ENCODE data around the gene ICA1. TPM values are rescaled to one million over a fixed set of nuclear protein-coding genes. Genes with fewer than 3 reads are reported as not detected.

Gene ICA1
- total RNA-seq, 1 donor from 2014 or later: 48.8 TPM

GRCh38 chr7:8211725-8212096, 50.3 kb downstream of the ICA1 start:
- Mint-ChIP-seq H3K4me1 (ENCODE audit: low read depth) (peaks cover 27% of the 10 kb centered on the region), H3K4me3 (ENCODE audit: low read depth) (no peak overlapping the region), H3K27ac (no peak overlapping the region), H3K27me3 (no peaks in the 10 kb centered on the region), H3K9me3 (ENCODE audit: low read depth) (no peaks in the 10 kb centered on the region), H3K36me3 (ENCODE audit: insufficient read depth) (peaks cover 6% of the 10 kb centered on the region)
- no peak for DNase-seq (ENCODE audit: low spot score, unreplicated experiment)
- TF ChIP-seq CTCF (IDR thresholded peaks at IDR 0.05; ENCODE audit: unreplicated experiment): no peak

- TF ChIP-seq CTCF (IDR thresholded peaks at IDR 0.05; ENCODE audit: unreplicated experiment): no peak
- no peaks in the 10 kb centered on the region for H3K9me3 Mint-ChIP-seq (ENCODE audit: low read depth)
- no peak for DNase-seq (ENCODE audit: low spot score, unreplicated experiment)
- H3K36me3 Mint-ChIP-seq (ENCODE audit: insufficient read depth): peaks cover 7% of the 10 kb centered on the region
- H3K4me3 Mint-ChIP-seq (ENCODE audit: low read depth): no peak overlapping the region
- H3K27ac Mint-ChIP-seq: no peak overlapping the region
- H3K4me1 Mint-ChIP-seq (ENCODE audit: low read depth): peaks cover 27% of the 10 kb centered on the region
- no peaks in the 10 kb centered on the region for H3K27me3 Mint-ChIP-seq
Measured at GRCh38 chr7:8210845-8211724, 50.9 kb downstream of the ICA1 start.

- no peak for TF ChIP-seq CTCF (IDR thresholded peaks at IDR 0.05; ENCODE audit: unreplicated experiment)
- no peaks in the 10 kb centered on the region for H3K27me3 Mint-ChIP-seq
- H3K9me3 Mint-ChIP-seq (ENCODE audit: low read depth): no peaks in the 10 kb centered on the region
- H3K36me3 Mint-ChIP-seq (ENCODE audit: insufficient read depth): peaks cover 7% of the 10 kb centered on the region
- no peak overlapping the region for H3K4me3 Mint-ChIP-seq (ENCODE audit: low read depth)
- DNase-seq (ENCODE audit: low spot score, unreplicated experiment): no peak
- H3K27ac Mint-ChIP-seq: no peak overlapping the region
- peaks cover 18% of the 10 kb centered on the region for H3K4me1 Mint-ChIP-seq (ENCODE audit: low read depth)
Measured at GRCh38 chr7:8209353-8209752, 52.6 kb downstream of the ICA1 start.

GRCh38 chr7:8208816-8209215, 53.2 kb downstream of the ICA1 start:
- Mint-ChIP-seq H3K27me3 (no peaks in the 10 kb centered on the region), H3K36me3 (ENCODE audit: insufficient read depth) (peaks cover 7% of the 10 kb centered on the region), H3K27ac (no peak overlapping the region), H3K4me1 (ENCODE audit: low read depth) (peaks cover 13% of the 10 kb centered on the region), H3K4me3 (ENCODE audit: low read depth) (no peak overlapping the region), H3K9me3 (ENCODE audit: low read depth) (no peaks in the 10 kb centered on the region)
- no peak for TF ChIP-seq CTCF (IDR thresholded peaks at IDR 0.05; ENCODE audit: unreplicated experiment)
- DNase-seq (ENCODE audit: low spot score, unreplicated experiment): no peak

GRCh38 chr7:8206956-8207355, 55.0 kb downstream of the ICA1 start:
- H3K27ac Mint-ChIP-seq: no peak overlapping the region
- H3K9me3 Mint-ChIP-seq (ENCODE audit: low read depth): no peaks in the 10 kb centered on the region
- H3K4me1 Mint-ChIP-seq (ENCODE audit: low read depth): peaks cover 4% of the 10 kb centered on the region
- no peak for DNase-seq (ENCODE audit: low spot score, unreplicated experiment)
- H3K27me3 Mint-ChIP-seq: no peaks in the 10 kb centered on the region
- no peak for TF ChIP-seq CTCF (IDR thresholded peaks at IDR 0.05; ENCODE audit: unreplicated experiment)
- H3K4me3 Mint-ChIP-seq (ENCODE audit: low read depth): no peak overlapping the region
- H3K36me3 Mint-ChIP-seq (ENCODE audit: insufficient read depth): peaks cover 7% of the 10 kb centered on the region
